Ectodermal cell (in vitro differentiated cells): Measurements from ENCODE around the gene HIPK2.

Experiments used
- H3K27ac ChIP-seq: 2 replicates; pipeline ENCODE4 v1.7.0; 2013; ENCODE audit warnings: mild to moderate bottlenecking, low read depth, low read length; ENCODE audit not compliant: insufficient read depth, poor library complexity, severe bottlenecking
- H3K27me3 ChIP-seq: 2 replicates; pipeline ENCODE4 v1.7.0; 2013; ENCODE audit warnings: mild to moderate bottlenecking, low read length; ENCODE audit not compliant: insufficient read depth, control insufficient read depth, poor library complexity, severe bottlenecking
- H3K36me3 ChIP-seq: one replicate; pipeline ENCODE4 v1.7.0; 2013; ENCODE audit warnings: low read length; ENCODE audit not compliant: control insufficient read depth, insufficient read depth
- H3K4me1 ChIP-seq: one replicate; pipeline ENCODE4 v1.7.0; 2013; ENCODE audit warnings: low read length; ENCODE audit not compliant: control insufficient read depth, insufficient read depth
- H3K4me3 ChIP-seq: 2 replicates; pipeline ENCODE4 v1.7.0; 2013; ENCODE audit warnings: low read depth, low read length, control low read depth; ENCODE audit not compliant: insufficient read depth
- H3K9me3 ChIP-seq: 2 replicates; pipeline ENCODE4 v1.7.0; 2013; ENCODE audit warnings: mild to moderate bottlenecking, low read length, moderate library complexity; ENCODE audit not compliant: control insufficient read depth
- WGBS, 2 experiments: methylation state at CpG; one replicate each; pipeline ENCODE4 v1.1.7; 2013; ENCODE audit warnings: missing lambda C conversion rate in 2 of 2; 5-methylcytosine and 5-hydroxymethylcytosine counted together

Gene HIPK2

GRCh38 chr7:139630643-139631519, 146.9 kb downstream of the HIPK2 start:
- no peaks in the 10 kb centered on the region for H3K9me3 ChIP-seq
- 95 to 96% methylated on average over 19 of the region's 19 CpGs for WGBS, 2 experiments
- H3K27me3 ChIP-seq, result no peaks in the 10 kb centered on the region
- peaks cover 12% of the 10 kb centered on the region for H3K36me3 ChIP-seq
- H3K4me3 ChIP-seq, result no peak overlapping the region
- H3K4me1 ChIP-seq, result no peaks in the 10 kb centered on the region
- H3K27ac ChIP-seq, result no peak overlapping the region

- H3K27ac ChIP-seq, result no peak overlapping the region
- peaks cover 12% of the 10 kb centered on the region for H3K36me3 ChIP-seq
- no peaks in the 10 kb centered on the region for H3K9me3 ChIP-seq
- 90 to 94% methylated on average over 4 of the region's 4 CpGs for WGBS, 2 experiments
- no peaks in the 10 kb centered on the region for H3K4me1 ChIP-seq
- H3K4me3 ChIP-seq, result no peak overlapping the region
- no peaks in the 10 kb centered on the region for H3K27me3 ChIP-seq
Observed at GRCh38 chr7:139629392-139630082, 148.3 kb downstream of the HIPK2 start.

- no peaks in the 10 kb centered on the region for H3K9me3 ChIP-seq
- H3K27me3 ChIP-seq, result no peaks in the 10 kb centered on the region
- no peaks in the 10 kb centered on the region for H3K4me1 ChIP-seq
- 94% methylated on average over 4 of the region's 4 CpGs for WGBS, 2 experiments
- no peak overlapping the region for H3K27ac ChIP-seq
- H3K4me3 ChIP-seq, result no peak overlapping the region
- H3K36me3 ChIP-seq, result peaks cover 12% of the 10 kb centered on the region
Observed at GRCh38 chr7:139627831-139628230, 150.0 kb downstream of the HIPK2 start.

GRCh38 chr7:139626817-139627216, 151.0 kb downstream of the HIPK2 start:
- Histone ChIP-seq H3K36me3 (peaks cover 12% of the 10 kb centered on the region), H3K9me3 (no peaks in the 10 kb centered on the region), H3K27me3 (no peaks in the 10 kb centered on the region), H3K27ac (no peak overlapping the region), H3K4me3 (no peak overlapping the region), H3K4me1 (no peaks in the 10 kb centered on the region)
- 90 to 91% methylated on average over 1 of the region's 1 CpG for WGBS, 2 experiments

GRCh38 chr7:139623518-139623917, 154.3 kb downstream of the HIPK2 start:
- WGBS, 2 experiments, result 92 to 94% methylated on average over 4 of the region's 4 CpGs
- Histone ChIP-seq H3K4me1 (no peaks in the 10 kb centered on the region), H3K36me3 (peaks cover 9% of the 10 kb centered on the region)

GRCh38 chr7:139620676-139621344, 157.0 kb downstream of the HIPK2 start:
- Histone ChIP-seq H3K4me3 (no peak overlapping the region), H3K4me1 (peaks cover 5% of the 10 kb centered on the region)
- WGBS, 2 experiments, result 79 to 88% methylated on average over 9 to 10 of the region's 10 CpGs

More at GRCh38 chr7:139623518-139623917, 154.3 kb downstream of the HIPK2 start:
- H3K9me3 ChIP-seq, result no peaks in the 10 kb centered on the region
- H3K4me3 ChIP-seq, result no peak overlapping the region
- no peak overlapping the region for H3K27ac ChIP-seq
- no peaks in the 10 kb centered on the region for H3K27me3 ChIP-seq

GRCh38 chr7:139619367-139619657, 158.5 kb downstream of the HIPK2 start:
- whole genome bisulfite sequencing, 2 experiments, result 93 to 97% methylated on average over 1 of the region's 1 CpG
- peaks cover 11% of the 10 kb centered on the region for H3K36me3 ChIP-seq

More at GRCh38 chr7:139620676-139621344, 157.0 kb downstream of the HIPK2 start:
- Histone ChIP-seq H3K27ac (no peak overlapping the region), H3K36me3 (peaks cover 11% of the 10 kb centered on the region), H3K9me3 (no peaks in the 10 kb centered on the region), H3K27me3 (no peaks in the 10 kb centered on the region)

GRCh38 chr7:139618482-139619366, 159.1 kb downstream of the HIPK2 start:
- Histone ChIP-seq H3K27ac (no peak overlapping the region), H3K4me3 (no peak overlapping the region), H3K36me3 (peaks cover 11% of the 10 kb centered on the region), H3K9me3 (no peaks in the 10 kb centered on the region), H3K27me3 (no peaks in the 10 kb centered on the region), H3K4me1 (peaks cover 12% of the 10 kb centered on the region)
- 88 to 90% methylated on average over 10 of the region's 10 CpGs for WGBS, 2 experiments

More at GRCh38 chr7:139619367-139619657, 158.5 kb downstream of the HIPK2 start:
- H3K27me3 ChIP-seq, result no peaks in the 10 kb centered on the region
- no peak overlapping the region for H3K27ac ChIP-seq
- no peak overlapping the region for H3K4me3 ChIP-seq
- H3K9me3 ChIP-seq, result no peaks in the 10 kb centered on the region
- peaks cover 6% of the 10 kb centered on the region for H3K4me1 ChIP-seq

GRCh38 chr7:139617074-139617473, 160.7 kb downstream of the HIPK2 start:
- no peaks in the 10 kb centered on the region for H3K27me3 ChIP-seq
- peaks cover 15% of the 10 kb centered on the region for H3K4me1 ChIP-seq
- no peak overlapping the region for H3K27ac ChIP-seq
- no peak overlapping the region for H3K4me3 ChIP-seq
- H3K36me3 ChIP-seq, result peaks cover 11% of the 10 kb centered on the region
- 98 to 100% methylated on average over 1 of the region's 1 CpG for WGBS, 2 experiments
- no peaks in the 10 kb centered on the region for H3K9me3 ChIP-seq
